ENCODE measurements around the gene ZC3H12D. TPM values are rescaled to one million over a fixed set of nuclear protein-coding genes. Genes with fewer than 3 reads are reported as not detected.

Gene ZC3H12D
- total RNA-seq, 1 experiment from 2014 or later, result 0.57 TPM

DNA sequence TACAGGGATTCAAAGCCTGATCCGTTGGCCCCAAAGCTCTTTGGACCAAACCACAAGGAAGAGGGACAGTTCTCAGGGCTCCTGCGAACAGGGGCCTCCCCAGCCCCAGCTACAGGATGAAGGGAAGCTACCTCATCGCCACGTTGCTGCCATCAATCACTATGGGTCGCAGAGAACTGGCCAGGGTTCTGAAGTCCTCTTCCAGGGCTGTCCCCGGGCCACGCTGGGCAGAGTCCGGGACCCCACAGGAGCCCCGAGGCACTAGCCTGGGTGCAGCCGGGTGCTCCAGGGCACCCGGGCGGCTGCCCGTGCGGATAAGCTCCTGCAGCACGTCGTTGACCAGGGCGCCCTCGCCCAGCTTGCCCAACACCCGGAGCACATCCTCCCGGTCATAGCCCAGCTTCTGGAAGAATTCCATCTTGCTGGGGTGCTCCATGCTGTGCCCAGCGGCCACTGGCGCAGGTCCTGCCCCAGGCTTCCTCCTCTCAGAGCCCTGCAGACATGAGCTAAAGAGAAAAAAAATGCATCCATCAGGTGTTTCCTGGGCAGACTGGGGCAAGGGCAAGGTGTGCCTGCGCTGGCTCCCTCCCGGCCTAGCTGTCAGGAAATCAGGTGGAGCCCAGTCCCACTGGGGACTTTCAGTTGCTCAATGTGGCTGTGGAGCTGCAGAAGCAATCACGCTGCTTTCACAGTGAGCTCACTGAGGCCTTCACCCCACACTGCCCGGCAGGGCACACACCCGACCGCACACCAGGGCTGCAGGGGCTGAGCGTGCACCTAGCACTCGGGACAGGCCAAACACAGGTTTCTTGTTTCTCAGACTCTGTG is 10.5 kb downstream of the ZC3H12D start:
- Mint-ChIP-seq H3K4me3 (ENCODE audit: unreplicated experiment) (no peak overlapping the region), H3K27me3 (ENCODE audit: insufficient read depth, unreplicated experiment) (no peaks in the 10 kb centered on the region), H3K9me3 (ENCODE audit: unreplicated experiment) (no peaks in the 10 kb centered on the region), H3K27ac (ENCODE audit: unreplicated experiment) (no peak overlapping the region), H3K4me1 (ENCODE audit: low read depth, unreplicated experiment) (no peaks in the 10 kb centered on the region), H3K36me3 (ENCODE audit: insufficient read depth, unreplicated experiment) (no peaks in the 10 kb centered on the region)
- H3K36me3 ChIP-seq (ENCODE audit: control insufficient read depth, insufficient read depth, low read length), result no peaks in the 10 kb centered on the region; the same call in 1 of the 2 replicates
- TF ChIP-seq CTCF (IDR thresholded peaks at IDR 0.05; ENCODE audit: insufficient read depth in 1 of 2, low read depth in 1 of 2, low read length in 1 of 2, severe bottlenecking in 1 of 2, unreplicated experiment in 1 of 2), result no peak
- H3K9me3 ChIP-seq, result no peaks in the 10 kb centered on the region
- BruUV-seq (replicated peaks), result no TSS peak
- no peaks in the 10 kb centered on the region for H3K4me1 ChIP-seq
- H3K4me3 ChIP-seq (ENCODE audit: low read depth, low read length), result no peak overlapping the region
- no peaks in the 10 kb centered on the region for H3K27me3 ChIP-seq (replicated peaks; ENCODE audit: control insufficient read depth, insufficient read depth, low read length)
- CTCF ChIA-PET, result no interaction called here
- POLR2A ChIA-PET, result no interaction called here
- intact Hi-C loops (cut with micrococcal nuclease; ENCODE audit: unreplicated experiment), result no loop called here
- DNase-seq, result no peak

DNA sequence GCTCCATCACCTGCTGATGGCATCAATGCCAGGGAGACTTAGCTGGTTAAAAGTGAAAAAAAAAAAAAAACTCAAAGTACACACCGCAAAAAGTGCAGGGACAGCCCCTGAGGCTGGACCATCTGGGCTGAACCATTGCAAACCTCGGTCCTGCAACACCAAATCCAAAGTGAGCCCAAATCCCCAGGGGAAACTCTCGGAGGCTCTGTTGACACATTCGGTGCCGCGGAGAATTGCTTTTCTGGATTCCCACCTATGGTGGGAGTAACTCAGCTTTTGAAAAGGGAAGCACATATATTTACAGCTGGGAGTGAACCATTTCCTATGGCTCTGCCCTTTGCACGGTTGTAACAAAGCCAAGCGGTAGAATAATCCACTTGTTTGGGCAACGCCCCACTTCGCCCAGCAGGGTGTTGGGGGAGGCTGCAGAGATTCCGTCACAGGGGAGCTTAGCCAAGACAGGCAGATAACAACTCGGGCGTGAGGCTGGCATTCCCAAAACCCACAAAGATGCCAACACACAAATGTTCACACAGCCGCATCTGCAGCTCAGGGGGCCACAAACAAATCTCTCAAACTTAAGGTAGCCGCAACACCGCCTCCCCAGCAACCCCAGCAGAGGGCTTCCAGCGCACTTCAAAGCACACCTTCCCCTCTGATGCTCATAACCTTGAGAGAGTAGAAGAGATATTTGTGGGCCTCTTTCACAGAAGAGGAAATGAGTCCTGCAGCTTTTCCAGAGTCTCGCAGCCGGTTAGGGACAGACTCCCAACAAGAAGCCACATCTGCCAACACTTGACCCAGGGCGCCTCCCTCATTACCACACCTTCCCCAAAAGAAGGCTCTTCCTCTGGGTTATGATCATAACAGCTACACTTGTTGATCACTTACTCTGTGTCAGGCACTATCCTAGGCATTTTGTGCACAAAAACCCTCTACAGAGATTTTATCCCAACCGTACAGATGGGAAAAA is 11.4 kb downstream of the ZC3H12D start:
- intact Hi-C loops (cut with micrococcal nuclease; ENCODE audit: unreplicated experiment), result no loop called here
- no peaks in the 10 kb centered on the region for H3K27me3 ChIP-seq (replicated peaks; ENCODE audit: control insufficient read depth, insufficient read depth, low read length)
- H3K36me3 ChIP-seq (ENCODE audit: control insufficient read depth, insufficient read depth, low read length), result no peaks in the 10 kb centered on the region; the same call in 1 of the 2 replicates
- H3K27ac Mint-ChIP-seq (ENCODE audit: unreplicated experiment), result no peak overlapping the region
- no peaks in the 10 kb centered on the region for H3K9me3 ChIP-seq
- no peaks in the 10 kb centered on the region for H3K36me3 Mint-ChIP-seq (ENCODE audit: insufficient read depth, unreplicated experiment)
- H3K4me3 Mint-ChIP-seq (ENCODE audit: unreplicated experiment), result no peak overlapping the region
- no peak for TF ChIP-seq CTCF (IDR thresholded peaks at IDR 0.05; ENCODE audit: insufficient read depth in 1 of 2, low read depth in 1 of 2, low read length in 1 of 2, severe bottlenecking in 1 of 2, unreplicated experiment in 1 of 2)
- H3K4me1 Mint-ChIP-seq (ENCODE audit: low read depth, unreplicated experiment), result no peaks in the 10 kb centered on the region
- H3K4me3 ChIP-seq (ENCODE audit: low read depth, low read length), result no peak overlapping the region
- POLR2A ChIA-PET, result no interaction called here
- no peaks in the 10 kb centered on the region for H3K4me1 ChIP-seq
- no peaks in the 10 kb centered on the region for H3K9me3 Mint-ChIP-seq (ENCODE audit: unreplicated experiment)
- DNase-seq, result no peak
- no peaks in the 10 kb centered on the region for H3K27me3 Mint-ChIP-seq (ENCODE audit: insufficient read depth, unreplicated experiment)
- no TSS peak for BruUV-seq (replicated peaks)
- CTCF ChIA-PET, result interaction anchor here (0.9 kb wide), 1 partner anchor 32 kb away, joined by 3 read pairs; no protein-coding TSS in a partner anchor

DNA sequence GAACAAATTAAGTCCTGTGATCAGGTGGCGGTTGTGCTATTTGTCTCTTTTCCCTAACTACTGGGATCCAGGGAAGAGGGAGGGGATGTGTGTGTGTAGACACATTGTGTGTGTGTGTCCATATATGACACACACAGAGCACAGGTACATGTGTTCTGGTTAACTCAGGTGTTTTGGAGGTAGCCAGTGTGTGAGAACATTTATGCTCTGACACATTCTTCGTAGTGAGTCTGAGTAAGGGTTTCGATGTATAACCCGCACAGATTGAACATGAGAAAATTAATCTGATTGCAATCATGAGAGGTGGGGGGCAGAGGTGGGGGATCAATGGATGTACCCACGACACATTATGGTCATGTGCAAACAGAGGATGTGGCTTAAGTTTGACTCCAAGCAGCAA is 12.6 kb downstream of the ZC3H12D start:
- no peak overlapping the region for H3K27ac Mint-ChIP-seq (ENCODE audit: unreplicated experiment)
- no peaks in the 10 kb centered on the region for H3K27me3 Mint-ChIP-seq (ENCODE audit: insufficient read depth, unreplicated experiment)
- intact Hi-C loops (cut with micrococcal nuclease; ENCODE audit: unreplicated experiment), result no loop called here
- Histone ChIP-seq H3K27me3 (replicated peaks; ENCODE audit: control insufficient read depth, insufficient read depth, low read length) (no peaks in the 10 kb centered on the region), H3K9me3 (no peaks in the 10 kb centered on the region), H3K36me3 (ENCODE audit: control insufficient read depth, insufficient read depth, low read length) (no peaks in the 10 kb centered on the region; the same call in 1 of the 2 replicates), H3K4me1 (no peaks in the 10 kb centered on the region), H3K4me3 (ENCODE audit: low read depth, low read length) (no peak overlapping the region)
- POLR2A ChIA-PET, result no interaction called here
- H3K4me1 Mint-ChIP-seq (ENCODE audit: low read depth, unreplicated experiment), result no peaks in the 10 kb centered on the region
- H3K4me3 Mint-ChIP-seq (ENCODE audit: unreplicated experiment), result no peak overlapping the region
- CTCF ChIA-PET, result no interaction called here
- no peak for TF ChIP-seq CTCF (IDR thresholded peaks at IDR 0.05; ENCODE audit: insufficient read depth in 1 of 2, low read depth in 1 of 2, low read length in 1 of 2, severe bottlenecking in 1 of 2, unreplicated experiment in 1 of 2)
- H3K9me3 Mint-ChIP-seq (ENCODE audit: unreplicated experiment), result no peaks in the 10 kb centered on the region
- BruUV-seq (replicated peaks), result no TSS peak
- no peak for DNase-seq
- no peaks in the 10 kb centered on the region for H3K36me3 Mint-ChIP-seq (ENCODE audit: insufficient read depth, unreplicated experiment)
